HEK293T (cell line): Measurements from ENCODE around the gene EBP.

Source experiments
- L3MBTL2 ChIP-seq: fragments of 450-650 bp; conservative IDR thresholded peaks from 2 replicates; pipeline ENCODE4 v1.6.1; 2016; ENCODE audit warnings: mild to moderate bottlenecking
- SP1 ChIP-seq: fragments of 450-650 bp; IDR thresholded peaks from 2 replicates; pipeline ENCODE4 v1.6.1; 2017

DNA sequence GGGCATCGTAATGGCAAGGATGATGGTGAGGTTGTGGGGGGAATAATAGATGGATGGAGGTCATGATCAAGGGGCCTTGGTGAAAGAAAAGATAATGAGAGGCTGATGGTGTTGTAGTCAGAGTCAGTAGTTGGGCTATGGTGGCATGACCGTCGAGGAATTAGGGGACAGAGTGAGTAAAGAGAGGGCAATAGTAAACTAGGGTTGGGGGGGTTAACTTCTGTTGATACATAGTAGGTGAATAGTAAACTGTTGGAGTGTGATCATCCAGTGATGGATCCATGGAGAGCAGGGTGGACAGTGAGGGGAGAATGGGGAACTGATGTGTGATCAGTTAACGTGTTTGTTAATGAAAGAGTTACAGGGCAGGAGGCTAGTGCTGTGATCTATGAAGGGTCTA is 44.7 kb upstream of the EBP start:
- no peak for TF ChIP-seq SP1
- TF ChIP-seq L3MBTL2, result no peak
